CD4-positive, alpha-beta T cell treated with Interleukin-4 for 4 hours (primary cell): ENCODE measurements around the gene ALK.

Experiments used
- DNase-seq: peaks from one replicate; pipeline ENCODE4 v3.0.0-alpha.2; 2020

The ALK gene

GRCh38 chr2:29336341-29337241 is 584.8 kb downstream of the ALK start:
- no peak for DNase-seq

GRCh38 chr2:29335396-29335795 is 586.0 kb downstream of the ALK start:
- DNase-seq: no peak

GRCh38 chr2:29334706-29335105 is 586.7 kb downstream of the ALK start:
- no peak for DNase-seq

DNA sequence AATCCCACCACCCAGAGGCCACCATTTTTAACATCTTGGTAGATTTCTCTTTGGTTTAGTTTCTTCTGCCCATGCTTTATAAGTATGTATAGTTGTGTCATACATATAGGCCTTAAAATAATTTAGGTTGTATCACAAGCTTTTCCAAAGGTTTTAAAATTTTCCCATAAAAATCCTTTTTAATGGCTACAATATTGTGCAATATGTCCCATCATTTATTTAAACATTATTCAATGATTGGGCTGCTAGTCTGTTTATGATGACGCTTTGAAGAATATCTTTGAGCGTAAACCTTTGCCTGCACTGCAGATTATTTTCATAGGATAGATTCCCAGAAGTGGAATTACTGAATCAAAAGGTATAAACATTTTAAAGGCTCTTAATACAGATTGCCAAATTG is 588.8 kb downstream of the ALK start:
- no peak for DNase-seq

DNA sequence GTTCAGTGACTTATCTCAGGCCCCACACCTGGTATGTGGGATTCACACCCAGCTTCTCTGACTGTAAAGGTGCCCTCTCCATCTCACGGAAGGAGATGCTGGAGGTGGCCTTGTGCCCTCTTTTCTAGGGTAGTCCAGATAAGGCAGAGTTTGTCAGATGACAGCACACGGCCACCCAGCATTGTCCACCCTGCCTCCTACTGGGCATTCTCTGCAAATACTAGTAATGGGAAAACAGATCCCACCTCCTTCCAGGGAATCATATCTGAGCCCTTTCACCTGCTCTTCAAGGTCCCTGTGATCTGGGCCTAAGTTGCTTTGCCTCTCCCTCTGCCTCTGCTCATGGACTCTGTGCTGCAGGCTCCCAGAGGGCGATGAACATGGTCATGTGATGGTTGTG is 591.5 kb downstream of the ALK start:
- no peak for DNase-seq

DNA sequence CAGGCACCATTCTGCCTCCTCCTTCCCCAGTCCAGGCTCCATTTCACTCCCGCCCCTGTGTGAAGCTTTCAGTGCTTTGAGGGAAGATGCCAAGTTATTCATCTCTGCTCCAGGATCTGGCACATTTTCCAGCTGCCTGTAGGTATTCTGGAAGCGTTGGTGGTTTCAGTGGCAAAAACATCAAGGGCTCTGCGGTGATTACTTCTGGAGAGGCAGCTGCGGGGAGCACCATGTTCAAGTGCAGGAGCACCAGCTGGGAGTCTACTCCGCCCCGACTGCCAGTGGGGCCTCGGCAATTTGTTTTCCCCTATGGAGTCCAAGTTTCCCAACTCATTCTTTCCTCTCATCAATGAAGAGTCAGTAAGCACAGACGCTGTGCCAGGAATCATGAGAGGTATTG is 594.5 kb downstream of the ALK start:
- no peak for DNase-seq

DNA sequence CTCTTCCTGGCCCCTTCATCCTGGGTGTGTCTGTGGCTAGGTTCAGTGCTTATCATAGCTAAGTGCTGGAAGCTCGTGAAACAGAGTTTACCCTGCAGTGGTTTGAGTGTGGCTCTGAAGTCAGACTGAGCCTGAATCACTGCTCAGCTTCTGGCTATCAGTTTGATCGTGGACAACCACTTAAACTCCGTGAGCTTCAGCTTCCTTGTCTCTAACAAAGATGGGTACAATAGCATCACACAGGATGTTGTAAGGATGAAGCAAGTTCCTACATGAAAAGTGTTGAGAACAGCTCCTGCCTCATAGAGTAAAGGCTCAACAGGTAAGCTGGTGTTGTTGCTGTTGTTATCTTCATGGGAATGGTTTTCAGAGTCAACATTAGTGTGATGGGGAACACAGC is 595.8 kb downstream of the ALK start:
- DNase-seq: no peak

DNA sequence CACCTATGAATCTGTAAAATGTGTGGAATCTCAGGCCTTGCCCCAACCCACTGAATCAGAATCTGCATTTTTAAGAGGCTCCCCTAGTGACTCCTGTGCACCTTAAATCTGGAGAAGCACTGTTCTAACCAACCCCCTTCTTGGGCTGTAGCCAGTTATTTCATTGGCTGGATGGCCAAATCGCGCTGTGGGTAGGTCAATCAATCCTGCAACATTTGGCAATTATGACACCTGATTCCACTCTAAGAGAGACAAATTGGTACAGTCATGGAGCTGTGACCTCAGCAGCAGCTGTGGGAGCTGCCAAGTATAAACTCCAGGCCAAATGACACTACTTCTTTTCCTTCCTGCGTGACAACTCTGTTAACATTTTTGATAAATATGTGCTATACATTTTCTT is 597.4 kb downstream of the ALK start:
- no peak for DNase-seq

DNA sequence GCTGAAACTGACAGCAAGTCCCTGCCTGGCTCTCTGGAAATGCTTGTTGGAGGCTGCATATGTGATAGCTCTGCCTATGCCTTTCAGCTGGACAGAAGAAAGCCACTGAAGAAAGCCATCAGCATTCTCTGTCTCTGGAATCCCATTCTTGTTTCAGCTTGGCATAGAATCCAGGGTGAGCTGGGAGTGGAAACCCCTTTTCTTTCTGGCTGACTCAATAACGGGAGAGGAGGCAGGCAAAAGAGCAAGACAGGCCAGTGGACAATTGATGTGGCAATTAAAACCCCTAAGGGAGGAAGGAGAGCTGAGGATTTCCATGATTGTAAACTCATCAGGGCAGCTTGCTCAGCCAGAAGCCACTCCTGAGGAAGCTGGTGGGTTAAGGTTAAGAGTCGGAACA is 598.1 kb downstream of the ALK start:
- no peak for DNase-seq

GRCh38 chr2:29322011-29322410 is 599.4 kb downstream of the ALK start:
- DNase-seq: no peak

GRCh38 chr2:29317801-29318485 is 603.4 kb downstream of the ALK start:
- no peak for DNase-seq

- DNase-seq: peak; percentile 3
Observed at GRCh38 chr2:29317077-29317517, 604.3 kb downstream of the ALK start.

GRCh38 chr2:29314816-29315571 is 606.4 kb downstream of the ALK start:
- DNase-seq: peak; percentile 49

GRCh38 chr2:29311458-29311857 is 609.9 kb downstream of the ALK start:
- DNase-seq: no peak

DNA sequence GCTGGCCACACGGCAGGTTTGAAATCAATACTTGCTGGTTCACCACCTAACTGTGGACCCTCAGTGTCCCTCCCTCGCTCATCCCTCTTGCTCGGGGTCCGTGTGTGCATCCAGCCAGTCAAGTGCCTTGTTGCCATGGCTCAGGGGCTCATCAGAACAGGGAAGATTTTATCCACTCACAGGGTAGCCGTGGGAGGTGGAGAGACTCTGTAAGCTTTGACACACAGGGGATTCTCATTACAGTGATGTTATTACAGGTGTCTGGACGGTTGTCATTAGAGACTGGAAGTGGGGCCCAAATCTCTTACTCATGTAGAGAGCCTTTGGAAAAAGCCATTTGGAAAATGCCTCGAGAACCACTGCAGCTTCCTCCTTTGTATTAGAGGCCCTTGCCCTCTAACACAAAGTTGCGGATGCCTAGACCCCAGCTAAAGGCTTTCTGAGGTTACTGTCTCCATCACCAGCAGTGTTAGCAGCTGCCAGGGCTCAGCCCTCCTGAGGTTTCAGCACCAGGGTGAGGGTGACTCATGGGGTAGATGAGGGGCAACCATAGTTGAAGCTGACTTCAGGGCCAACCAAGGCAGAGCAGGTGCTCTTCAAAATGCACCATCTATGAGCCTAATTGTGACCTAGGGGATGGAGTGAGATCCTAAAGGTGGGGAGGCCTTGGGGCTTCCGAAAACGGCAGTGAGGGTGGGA is 610.6 kb downstream of the ALK start:
- DNase-seq: no peak

DNA sequence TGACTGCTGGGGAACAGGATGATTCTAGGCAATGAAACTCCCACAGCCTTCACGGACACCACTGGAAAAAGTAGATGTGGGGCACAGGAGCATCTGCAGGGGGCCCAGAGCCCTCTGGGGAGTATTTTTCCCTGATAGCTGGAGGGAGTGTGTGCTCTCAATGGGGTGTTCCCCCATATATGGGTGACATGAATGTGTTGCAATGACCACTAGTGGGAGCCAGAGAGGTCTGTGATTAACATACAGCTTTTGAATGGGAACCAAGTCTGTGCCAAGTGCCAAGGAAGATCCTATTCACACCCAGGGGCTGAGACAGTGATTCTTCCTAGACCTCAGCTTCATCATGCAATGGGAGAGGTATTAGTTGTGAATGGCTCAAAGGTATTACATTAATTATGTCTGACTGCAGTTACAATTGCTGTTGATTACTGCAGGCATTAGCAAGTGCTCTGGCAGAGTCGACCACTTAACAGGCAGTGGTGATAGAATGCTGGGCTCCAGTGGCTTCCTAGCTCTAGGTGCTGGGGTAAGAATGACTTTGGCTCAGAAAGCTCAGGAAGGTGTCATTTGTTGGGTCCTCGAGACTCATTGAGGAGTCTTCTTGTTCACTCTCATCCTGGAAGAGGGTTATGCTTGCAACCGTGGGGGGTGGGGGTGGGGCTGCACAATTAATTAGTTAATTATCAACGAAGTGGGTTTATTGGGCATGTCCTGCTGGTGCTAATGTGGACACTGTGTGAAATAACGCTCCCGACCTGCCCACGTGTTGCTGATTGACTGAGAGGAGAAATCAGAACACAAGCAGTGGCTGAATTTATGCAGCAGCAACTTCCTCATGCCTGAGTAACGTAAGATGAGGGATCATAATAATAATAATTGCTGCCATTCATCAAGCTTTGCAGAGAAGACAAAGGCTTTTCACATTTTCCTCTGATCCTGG is 612.0 kb downstream of the ALK start:
- DNase-seq: peak; percentile 60

DNA sequence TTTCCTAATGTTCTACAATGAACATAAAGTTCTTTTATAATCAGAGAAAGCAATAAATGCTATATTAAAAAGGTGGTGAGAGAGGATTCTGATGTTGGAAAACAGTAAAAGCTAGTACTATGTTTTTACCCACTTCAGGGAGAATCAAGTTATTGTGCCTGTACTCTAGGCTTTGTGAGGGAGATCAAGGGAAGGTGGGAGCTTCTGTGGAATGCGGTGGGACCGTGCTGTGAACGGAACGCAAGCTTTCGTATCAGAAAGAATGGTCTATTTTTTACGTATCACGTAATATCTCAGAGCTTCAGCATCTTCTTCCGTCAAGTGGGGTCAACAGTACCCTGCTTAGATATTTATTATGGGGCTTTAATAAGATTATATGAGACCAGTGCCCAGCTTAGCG is 613.0 kb downstream of the ALK start:
- DNase-seq: no peak

GRCh38 chr2:29307519-29307918 is 613.9 kb downstream of the ALK start:
- no peak for DNase-seq

GRCh38 chr2:29305762-29306161 is 615.6 kb downstream of the ALK start:
- DNase-seq: no peak

DNA sequence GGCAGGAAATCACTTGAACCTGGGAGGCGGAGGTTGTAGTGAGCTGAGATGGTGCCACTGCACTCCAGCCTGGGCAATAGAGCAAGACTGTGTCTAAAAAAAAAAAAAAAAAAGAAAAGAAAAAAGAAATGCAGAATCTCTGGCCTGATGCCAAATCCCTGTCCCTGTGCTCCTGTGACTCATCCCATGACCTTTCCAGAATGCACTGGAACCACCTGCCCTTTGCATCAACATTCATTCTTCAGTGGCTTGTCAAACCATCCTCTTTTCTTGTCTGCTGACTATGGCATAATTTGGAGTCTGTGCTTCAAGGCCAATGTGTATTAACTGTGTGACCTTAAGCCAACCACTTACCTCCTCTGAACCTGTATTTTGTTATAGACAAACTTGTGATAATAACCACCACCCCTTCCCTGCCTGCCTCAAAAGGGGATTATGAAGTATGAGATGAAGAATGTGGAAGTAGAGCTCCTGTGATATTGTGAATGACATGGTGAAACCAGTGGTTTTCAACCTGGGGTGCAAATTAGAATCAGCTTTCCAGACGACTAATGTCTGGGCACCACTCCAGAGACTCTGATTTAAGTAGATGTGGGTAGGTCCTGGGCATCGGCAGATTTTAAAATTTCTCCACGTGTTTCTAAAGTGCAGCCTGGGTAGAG is 616.9 kb downstream of the ALK start:
- DNase-seq: no peak

GRCh38 chr2:29296585-29296984 is 624.8 kb downstream of the ALK start:
- DNase-seq: no peak
